Astrocyte of the spinal cord (primary cell): ENCODE measurements around the gene NFXL1.

Experiments
- DNase-seq: peaks from one replicate; pipeline ENCODE4 v3.0.0; 2011; ENCODE audit warnings: low read depth, low spot score
- H3K4me3 ChIP-seq: 2 replicates; pipeline ENCODE4 v1.5.1; 2011; ENCODE audit warnings: low read depth, mild to moderate bottlenecking, low read length, moderate library complexity
- CTCF ChIP-seq: IDR thresholded peaks from 2 replicates; pipeline ENCODE4 v1.5.1; 2012; ENCODE audit warnings: low read depth, mild to moderate bottlenecking, low read length, inconsistent platforms
- in situ Hi-C: cut with HindIII; loops from 2 replicates; pipeline ENCODE4 v1.10.0; 2017; ENCODE audit warnings: low sequenced_read_pairs

Gene NFXL1

GRCh38 chr4:47882228-47882627 is 32.2 kb downstream of the NFXL1 start:
- in situ Hi-C loops = no loop called here
- DNase-seq = no peak
- TF ChIP-seq CTCF = no peak
- H3K4me3 ChIP-seq = no peak overlapping the region

- no peak for TF ChIP-seq CTCF
- no peak for DNase-seq
- H3K4me3 ChIP-seq = no peak overlapping the region
- in situ Hi-C loops = no loop called here
These were observed 34.9 kb downstream of the NFXL1 start for GRCh38 chr4:47879458-47879857.

- in situ Hi-C loops = no loop called here
- H3K4me3 ChIP-seq = no peak overlapping the region
- no peak for DNase-seq
- TF ChIP-seq CTCF = no peak
These were observed 37.4 kb downstream of the NFXL1 start for GRCh38 chr4:47876784-47877546.

GRCh38 chr4:47876310-47876709 is 38.1 kb downstream of the NFXL1 start:
- DNase-seq = no peak
- H3K4me3 ChIP-seq = no peak overlapping the region
- TF ChIP-seq CTCF = no peak
- in situ Hi-C loops = no loop called here

- in situ Hi-C loops = no loop called here
- no peak for TF ChIP-seq CTCF
These were observed 40.4 kb downstream of the NFXL1 start for GRCh38 chr4:47873877-47874541.

GRCh38 chr4:47863486-47863885 is 50.9 kb downstream of the NFXL1 start:
- H3K4me3 ChIP-seq = no peak overlapping the region
- no peak for DNase-seq
- no peak for TF ChIP-seq CTCF
- in situ Hi-C loops = no loop called here

More at GRCh38 chr4:47873877-47874541, 40.4 kb downstream of the NFXL1 start:
- no peak overlapping the region for H3K4me3 ChIP-seq
- no peak for DNase-seq
